WTC11 (cell line): Measurements from ENCODE around the gene C1QTNF8. TPM values are rescaled to one million over a fixed set of nuclear protein-coding genes. Genes with fewer than 3 reads are reported as not detected.
A peak's percentile ranks its signal among the peaks of the same experiment; 100 is the strongest.

Experiments
- ATAC-seq: fragments of 200-7000 bp; cut with Tn5 transposase; 2 replicates; pipeline ENCODE4 v1.10.0; 2021; ENCODE audit warnings: mild to moderate bottlenecking, moderate library complexity
- CTCF ChIA-PET: fragments of 300-600 bp; sonication (Branson Sonifier 250); formaldehyde crosslinking; loops from one replicate; lab custom pipeline; 2021; ENCODE audit warnings: antibody characterized with exemption; lab: Charles Lee
- POLR2A ChIA-PET: fragments of 350-600 bp; sonication (Branson Sonifier 250); formaldehyde crosslinking; loops from one replicate; lab custom pipeline; 2021; ENCODE audit warnings: antibody characterized with exemption; lab: Charles Lee
- DNase-seq: peaks from one replicate; pipeline ENCODE4 v3.0.0; 2021; ENCODE audit warnings: low spot score
- H3K27ac Mint-ChIP-seq: 2 replicates; pipeline ENCODE4 v1.8.0; 2021; ENCODE audit warnings: mixed read lengths
- H3K27me3 Mint-ChIP-seq: 2 replicates; pipeline ENCODE4 v1.8.0; 2021; ENCODE audit warnings: low read depth, mild to moderate bottlenecking, moderate library complexity, mixed read lengths
- H3K36me3 Mint-ChIP-seq: 2 replicates; pipeline ENCODE4 v1.8.0; 2021; ENCODE audit warnings: mixed read lengths
- H3K4me1 Mint-ChIP-seq: 2 replicates; pipeline ENCODE4 v1.8.0; 2022; ENCODE audit warnings: mixed read lengths
- H3K4me3 Mint-ChIP-seq: 2 replicates; pipeline ENCODE4 v1.8.0; 2021; ENCODE audit warnings: mild to moderate bottlenecking, moderate library complexity, mixed read lengths
- H3K9me3 Mint-ChIP-seq: 2 replicates; pipeline ENCODE4 v1.8.0; 2021; ENCODE audit warnings: mixed read lengths
- ATF1 ChIP-seq: sonication (generic); formaldehyde crosslinking; IDR thresholded peaks from 2 replicates; pipeline ENCODE4 v1.8.1; 2023; ENCODE audit warnings: mild to moderate bottlenecking, moderate library complexity, missing genetic modification reagents
- ATF6 ChIP-seq: sonication (generic); formaldehyde crosslinking; IDR thresholded peaks from 2 replicates; pipeline ENCODE4 v1.8.1; 2023; ENCODE audit warnings: mild to moderate bottlenecking, missing genetic modification reagents
- CTCF ChIP-seq: fragments of 200-600 bp; IDR thresholded peaks from 2 replicates; pipeline ENCODE4 v1.8.0; 2022; ENCODE audit warnings: antibody characterized with exemption
- E2F5 ChIP-seq: sonication (generic); formaldehyde crosslinking; IDR thresholded peaks from 2 replicates; pipeline ENCODE4 v1.8.1; 2022; ENCODE audit warnings: mild to moderate bottlenecking, moderate library complexity, missing genetic modification reagents
- IRF2 ChIP-seq: sonication (generic); formaldehyde crosslinking; IDR thresholded peaks from 2 replicates; pipeline ENCODE4 v1.8.0; 2022; ENCODE audit warnings: low read depth, missing genetic modification reagents, borderline replicate concordance
- MLX ChIP-seq: sonication (generic); formaldehyde crosslinking; IDR thresholded peaks from 2 replicates; pipeline ENCODE4 v1.8.1; 2023; ENCODE audit warnings: mild to moderate bottlenecking, missing genetic modification reagents, moderate library complexity
- MXD4 ChIP-seq: fragments of 250-450 bp; sonication (Bioruptor Pico); IDR thresholded peaks from 2 replicates; pipeline ENCODE4 v1.8.0; 2021; ENCODE audit warnings: mild to moderate bottlenecking, moderate library complexity, borderline replicate concordance
- NR3C1 ChIP-seq: sonication (generic); formaldehyde crosslinking; conservative IDR thresholded peaks from 2 replicates; pipeline ENCODE4 v1.8.1; 2023; ENCODE audit warnings: low read depth, mild to moderate bottlenecking, missing genetic modification reagents
- SP1 ChIP-seq: sonication (generic); formaldehyde crosslinking; conservative IDR thresholded peaks from 2 replicates; pipeline ENCODE4 v1.8.1; 2022; ENCODE audit warnings: missing genetic modification reagents
- ZNF317 ChIP-seq: sonication (generic); formaldehyde crosslinking; IDR thresholded peaks from 2 replicates; pipeline ENCODE4 v1.8.1; 2023; ENCODE audit warnings: low read depth, mild to moderate bottlenecking, moderate library complexity, missing genetic modification reagents, borderline replicate concordance
- total RNA-seq: library from RNA; stranded (reverse); gene quantifications from 3 replicates; pipeline ENCODE4 v1.2.3, GENCODE V29; 2021
- TF ChIP-seq, protein P1 (sequence below): sonication (generic); formaldehyde crosslinking; IDR thresholded peaks from 2 replicates; pipeline ENCODE4 v1.8.1; 2023; ENCODE audit warnings: mild to moderate bottlenecking, missing genetic modification reagents, moderate library complexity

Gene C1QTNF8
- total RNA-seq, 1 experiment from 2014 or later: 0.13 TPM

DNA sequence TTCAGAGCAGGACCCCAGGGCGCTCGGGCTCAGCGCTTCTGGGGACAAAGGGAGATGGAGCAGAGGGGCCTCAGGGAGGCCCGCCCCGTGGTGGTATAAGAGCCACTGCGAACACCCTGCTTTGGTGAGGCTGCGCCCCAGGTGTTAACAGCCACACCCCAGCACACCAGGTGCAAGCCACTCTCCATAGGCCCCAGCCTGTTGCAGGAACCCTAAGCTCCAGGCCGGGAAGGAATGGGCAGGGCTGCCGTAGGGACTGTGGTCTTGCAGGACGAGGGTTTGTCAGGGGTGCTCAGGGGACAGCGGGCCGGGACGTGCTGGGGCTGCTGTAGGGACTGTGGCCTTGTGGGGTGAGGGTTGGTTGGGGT is 40.5 kb downstream of the C1QTNF8 start:
- H3K36me3 Mint-ChIP-seq: peaks cover 4% of the 10 kb centered on the region; the same call in 1 of the 2 replicates
- CTCF ChIA-PET: interaction anchor here (0.8 to 5.2 kb wide), 13 partner anchors 15 to 242 kb away, joined by 3 to 97 read pairs (median 4); partner anchors contain the start of gene SSTR5
- DNase-seq: no peak
- H3K4me3 Mint-ChIP-seq: no peak overlapping the region
- POLR2A ChIA-PET: no interaction called here
- TF ChIP-seq E2F5 (CRISPR knock-in tag) (no peak), NR3C1 (CRISPR knock-in tag) (no peak), ATF1 (no peak), MLX (no peak), CTCF (no peak), MXD4 (CRISPR knock-in tag) (no peak), ZNF317 (CRISPR knock-in tag) (no peak), SP1 (CRISPR knock-in tag) (no peak), IRF2 (CRISPR knock-in tag) (no peak)
- TF ChIP-seq, protein P1, sequence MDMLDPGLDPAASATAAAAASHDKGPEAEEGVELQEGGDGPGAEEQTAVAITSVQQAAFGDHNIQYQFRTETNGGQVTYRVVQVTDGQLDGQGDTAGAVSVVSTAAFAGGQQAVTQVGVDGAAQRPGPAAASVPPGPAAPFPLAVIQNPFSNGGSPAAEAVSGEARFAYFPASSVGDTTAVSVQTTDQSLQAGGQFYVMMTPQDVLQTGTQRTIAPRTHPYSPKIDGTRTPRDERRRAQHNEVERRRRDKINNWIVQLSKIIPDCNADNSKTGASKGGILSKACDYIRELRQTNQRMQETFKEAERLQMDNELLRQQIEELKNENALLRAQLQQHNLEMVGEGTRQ: no peak
- TF ChIP-seq, all 79 proteins: peak for 0
- Mint-ChIP-seq H3K9me3 (peaks cover 6% of the 10 kb centered on the region), H3K27me3 (peaks cover 5% of the 10 kb centered on the region), H3K27ac (no peak overlapping the region), H3K4me1 (no peaks in the 10 kb centered on the region)
- ATAC-seq: no peak

DNA sequence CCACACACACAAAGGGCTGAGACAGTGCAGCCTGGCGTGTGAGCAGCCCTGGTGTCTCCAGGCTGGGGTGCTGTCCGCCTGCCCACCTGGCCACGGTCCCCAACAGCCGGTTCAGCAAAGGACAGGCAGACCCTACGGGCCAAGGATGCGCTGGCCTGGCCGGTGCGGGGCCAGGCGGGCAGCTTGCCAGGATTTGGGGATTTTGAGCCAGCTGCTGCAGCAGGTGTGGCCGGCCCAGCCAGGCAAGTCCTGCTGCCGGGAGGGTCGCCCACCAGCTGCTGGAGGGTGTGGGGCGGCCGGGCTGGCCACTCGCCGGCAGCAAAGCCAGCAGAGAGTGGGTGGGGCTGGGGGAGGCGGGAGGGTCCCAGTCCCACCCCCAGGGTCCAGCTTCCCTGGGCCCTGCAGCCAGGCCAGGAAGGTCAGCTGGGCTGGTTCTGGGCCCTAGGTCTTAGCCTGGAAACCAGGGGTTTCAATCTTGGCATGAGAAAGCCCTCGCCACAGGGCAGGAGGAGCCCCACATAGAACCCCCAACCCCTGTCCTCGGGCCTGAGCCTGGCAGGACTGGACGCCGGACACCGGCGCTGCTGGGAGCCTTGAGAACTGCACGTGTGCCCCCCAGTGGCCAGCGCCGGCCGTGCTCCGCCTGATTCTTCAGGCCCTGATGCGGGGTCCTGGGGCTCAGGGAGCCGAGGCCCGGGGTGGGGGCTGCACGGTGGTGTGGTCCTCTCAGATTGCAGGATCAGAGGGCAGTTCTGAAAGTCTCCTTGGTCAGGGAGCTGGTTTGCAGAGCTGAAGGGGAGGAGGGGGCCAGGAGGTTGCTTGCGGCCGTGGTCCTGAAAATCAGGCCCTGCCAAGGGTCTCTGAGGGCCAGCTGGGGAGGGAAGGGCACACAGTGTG is 41.1 kb downstream of the C1QTNF8 start:
- DNase-seq (peak; percentile 88), ATAC-seq (peak; percentile 87)
- Mint-ChIP-seq H3K4me1 (no peaks in the 10 kb centered on the region), H3K27me3 (peaks cover 5% of the 10 kb centered on the region), H3K9me3 (peaks cover 6% of the 10 kb centered on the region), H3K27ac (no peak overlapping the region), H3K36me3 (peaks cover 4% of the 10 kb centered on the region; the same call in 1 of the 2 replicates), H3K4me3 (no peak overlapping the region)
- POLR2A ChIA-PET: no interaction called here
- CTCF ChIA-PET: interaction anchor here (0.6 to 5.2 kb wide), 18 partner anchors 16 to 949 kb away, joined by 3 to 97 read pairs (median 4); partner anchors contain the start of genes SOX8 and SSTR5
- TF ChIP-seq CTCF (peak; percentile 73), ATF6 (CRISPR knock-in tag) (no peak)
